GM15510 (cell line): ENCODE data around the gene ARHGAP6.

ENCODE experiments used
- POLR2A ChIP-seq: IDR thresholded peaks from 3 replicates; pipeline ENCODE4 v1.6.1; 2011; ENCODE audit warnings: borderline replicate concordance; ENCODE audit not compliant: insufficient read length; ENCODE audit errors: extremely low read depth

Gene ARHGAP6

GRCh38 chrX:11210415-11210801, 455.3 kb downstream of the ARHGAP6 start:
- TF ChIP-seq POLR2A, result no peak

GRCh38 chrX:11209798-11210414, 455.8 kb downstream of the ARHGAP6 start:
- TF ChIP-seq POLR2A, result no peak

- no peak for TF ChIP-seq POLR2A
Observed at GRCh38 chrX:11206716-11207115, 459.0 kb downstream of the ARHGAP6 start.

- no peak for TF ChIP-seq POLR2A
Observed at GRCh38 chrX:11205796-11206195, 459.9 kb downstream of the ARHGAP6 start.

GRCh38 chrX:11197671-11198070, 468.0 kb downstream of the ARHGAP6 start:
- no peak for TF ChIP-seq POLR2A

GRCh38 chrX:11196476-11196875, 469.2 kb downstream of the ARHGAP6 start:
- no peak for TF ChIP-seq POLR2A

GRCh38 chrX:11193035-11193469, 472.7 kb downstream of the ARHGAP6 start:
- no peak for TF ChIP-seq POLR2A

GRCh38 chrX:11190745-11191510, 474.8 kb downstream of the ARHGAP6 start:
- TF ChIP-seq POLR2A, result no peak

GRCh38 chrX:11189097-11189496, 476.6 kb downstream of the ARHGAP6 start:
- no peak for TF ChIP-seq POLR2A

- no peak for TF ChIP-seq POLR2A
Observed at GRCh38 chrX:11188664-11189063, 477.1 kb downstream of the ARHGAP6 start.

GRCh38 chrX:11187001-11187400, 478.7 kb downstream of the ARHGAP6 start:
- TF ChIP-seq POLR2A, result no peak

- no peak for TF ChIP-seq POLR2A
Observed at GRCh38 chrX:11185861-11186260, 479.9 kb downstream of the ARHGAP6 start.

GRCh38 chrX:11180571-11180970, 485.1 kb downstream of the ARHGAP6 start:
- TF ChIP-seq POLR2A, result no peak

- TF ChIP-seq POLR2A, result no peak
Observed at GRCh38 chrX:11172415-11172814, 493.3 kb downstream of the ARHGAP6 start.

- TF ChIP-seq POLR2A, result no peak
Observed at GRCh38 chrX:11171956-11172355, 493.8 kb downstream of the ARHGAP6 start.

GRCh38 chrX:11164433-11164832, 501.3 kb downstream of the ARHGAP6 start:
- no peak for TF ChIP-seq POLR2A

GRCh38 chrX:11159149-11159548, 506.6 kb downstream of the ARHGAP6 start:
- TF ChIP-seq POLR2A, result no peak

- TF ChIP-seq POLR2A, result no peak
Observed at GRCh38 chrX:11151799-11152559, 513.7 kb downstream of the ARHGAP6 start.
